ENCODE measurements around the gene PLCH2. TPM values are rescaled to one million over a fixed set of nuclear protein-coding genes. Genes with fewer than 3 reads are reported as not detected.
A peak's percentile ranks its signal among the peaks of the same experiment; 100 is the strongest.

Gene PLCH2
- total and polyA plus RNA-seq, 2 donors (not counting 1 experiment from before 2014, with no cell fraction given) = 20.0 to 34.9 TPM

DNA sequence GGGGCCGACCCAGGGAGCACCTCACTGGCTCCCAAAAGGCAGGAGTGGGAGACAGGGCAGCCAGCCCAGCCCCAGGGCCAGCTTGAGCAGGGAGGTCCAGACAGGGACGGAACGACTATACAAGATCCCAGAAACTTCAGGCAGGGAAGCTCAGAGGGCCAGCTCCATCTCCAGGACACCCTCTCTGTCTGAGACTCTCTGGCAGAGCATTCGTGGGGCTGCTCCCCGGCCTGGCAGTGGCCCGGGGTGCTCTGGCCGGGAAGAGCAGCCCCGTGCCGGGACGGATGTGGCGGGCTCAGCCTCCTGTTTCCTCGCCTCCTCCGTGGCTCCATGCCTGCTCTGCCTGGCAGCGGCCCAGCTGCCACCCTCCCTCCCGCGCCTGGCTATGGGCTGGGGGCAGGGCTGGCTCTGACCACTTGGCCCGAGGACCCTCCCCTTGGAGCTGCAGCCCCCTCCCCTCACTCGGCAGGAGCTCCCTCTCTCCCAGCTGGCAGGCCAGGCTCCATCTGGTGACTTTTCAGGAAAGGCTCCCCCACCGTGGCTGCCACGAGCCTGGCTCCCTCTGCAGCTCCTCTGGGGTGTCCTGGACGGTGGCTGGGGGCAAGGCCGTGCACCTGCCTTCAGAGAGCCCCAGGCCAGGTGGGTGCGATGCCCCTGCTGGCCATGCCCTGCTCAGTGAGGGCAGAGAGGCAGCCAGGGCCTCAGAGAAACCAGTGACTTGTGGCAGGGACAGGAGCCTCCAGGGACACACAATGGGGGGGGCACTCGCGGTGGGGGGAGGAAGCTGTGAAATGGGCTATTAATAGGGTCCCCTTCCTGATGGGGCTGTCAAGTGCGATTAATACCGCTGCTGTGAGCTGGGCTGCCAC lies 5.6 kb upstream of the PLCH2 start:
- ATAC-seq (ENCODE audit: low read depth) = no peak
- ChIA-PET POLR2A (no interaction called here), CTCF (no interaction called here)
- no peak overlapping the region for H3K4me3 ChIP-seq (ENCODE audit: control extremely low read depth in 1 of 5, extremely low read depth in 1 of 5, insufficient read depth in 1 of 5, low read depth in 2 of 5, low read length in 4 of 5)
- whole genome bisulfite sequencing (ENCODE audit: insufficient coverage) = 38% methylated on average over 27 of the region's 27 CpGs
- H3K79me2 ChIP-seq (ENCODE audit: control insufficient read depth, insufficient read depth, low read length) = no peaks in the 10 kb centered on the region
- peaks cover 17 to 18% of the 10 kb centered on the region in 2 donors for H3K4me1 ChIP-seq (ENCODE audit: control insufficient read depth in 2 of 2, insufficient read depth in 2 of 2, low read length in 2 of 2)
- Mint-ChIP-seq H3K27me3 (peaks cover 4% of the 10 kb centered on the region), H3K9me3 (ENCODE audit: insufficient read depth) (no peaks in the 10 kb centered on the region), H3K4me3 (no peak overlapping the region), H3K4me1 (peaks cover 11% of the 10 kb centered on the region), H3K27ac (no peak overlapping the region)
- DNase-seq = no peak
- H3K4me2 ChIP-seq (replicated peaks; ENCODE audit: low read depth, low read length, poor library complexity, severe bottlenecking) = peak overlapping the region; percentile 47
- H3K36me3 ChIP-seq (replicated peaks in 1 of 2; ENCODE audit: control extremely low read depth in 1 of 2, control insufficient read depth in 1 of 2, extremely low read depth in 1 of 2, insufficient read depth in 2 of 2, low read length in 1 of 2) = no peaks in the 10 kb centered on the region
- no peak overlapping the region for H3K27ac ChIP-seq (ENCODE audit: low read length in 2 of 2)
- no peak for TF ChIP-seq EZH2 (IDR thresholded peaks at IDR 0.05; ENCODE audit: borderline replicate concordance, insufficient read depth, low read depth, low read length, poor library complexity, severe bottlenecking)
- TF ChIP-seq, protein P1, sequence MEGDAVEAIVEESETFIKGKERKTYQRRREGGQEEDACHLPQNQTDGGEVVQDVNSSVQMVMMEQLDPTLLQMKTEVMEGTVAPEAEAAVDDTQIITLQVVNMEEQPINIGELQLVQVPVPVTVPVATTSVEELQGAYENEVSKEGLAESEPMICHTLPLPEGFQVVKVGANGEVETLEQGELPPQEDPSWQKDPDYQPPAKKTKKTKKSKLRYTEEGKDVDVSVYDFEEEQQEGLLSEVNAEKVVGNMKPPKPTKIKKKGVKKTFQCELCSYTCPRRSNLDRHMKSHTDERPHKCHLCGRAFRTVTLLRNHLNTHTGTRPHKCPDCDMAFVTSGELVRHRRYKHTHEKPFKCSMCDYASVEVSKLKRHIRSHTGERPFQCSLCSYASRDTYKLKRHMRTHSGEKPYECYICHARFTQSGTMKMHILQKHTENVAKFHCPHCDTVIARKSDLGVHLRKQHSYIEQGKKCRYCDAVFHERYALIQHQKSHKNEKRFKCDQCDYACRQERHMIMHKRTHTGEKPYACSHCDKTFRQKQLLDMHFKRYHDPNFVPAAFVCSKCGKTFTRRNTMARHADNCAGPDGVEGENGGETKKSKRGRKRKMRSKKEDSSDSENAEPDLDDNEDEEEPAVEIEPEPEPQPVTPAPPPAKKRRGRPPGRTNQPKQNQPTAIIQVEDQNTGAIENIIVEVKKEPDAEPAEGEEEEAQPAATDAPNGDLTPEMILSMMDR (IDR thresholded peaks at IDR 0.05) = no peak
- H3K9ac ChIP-seq (ENCODE audit: low read length) = no peak overlapping the region
- no peaks in the 10 kb centered on the region for H3K9me3 ChIP-seq (ENCODE audit: control extremely low read depth in 1 of 3, control insufficient read depth in 2 of 3, insufficient read depth in 1 of 3, low read length in 2 of 3)
- no peaks in the 10 kb centered on the region for H4K20me1 ChIP-seq (ENCODE audit: control insufficient read depth, insufficient read depth, low read length, poor library complexity, severe bottlenecking)
- peaks cover 0 to 25% (median 4%) of the 10 kb centered on the region in 4 experiments for H3K27me3 ChIP-seq (replicated peaks in 1 of 4; ENCODE audit: control extremely low read depth in 1 of 4, control insufficient read depth in 3 of 4, insufficient read depth in 4 of 4, low read length in 3 of 4)
- no peak overlapping the region for H2AFZ ChIP-seq (ENCODE audit: insufficient read depth, low read depth, low read length, poor library complexity, severe bottlenecking)
- intact Hi-C loops (cut with micrococcal nuclease) = no loop called here

DNA sequence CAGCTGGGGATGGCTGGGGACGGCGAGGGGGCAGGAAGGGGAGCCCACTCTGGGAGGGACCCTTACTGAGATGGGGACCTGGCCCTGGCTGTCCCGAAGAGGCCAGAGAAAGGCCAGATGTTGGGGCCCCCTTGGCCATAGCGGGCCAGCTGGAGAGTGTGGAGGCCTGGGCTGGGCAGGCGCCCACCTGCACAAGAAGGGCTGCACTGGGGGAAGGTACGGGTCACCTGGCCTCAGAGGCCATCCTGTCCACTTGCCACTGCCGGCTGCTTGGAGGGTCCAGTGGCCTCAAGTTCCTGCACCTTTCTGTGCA lies 5.0 kb upstream of the PLCH2 start:
- POLR2A ChIA-PET = no interaction called here

More for the DNA sequence above, 5.0 kb upstream of the PLCH2 start:
- DNase-seq (no peak), ATAC-seq (ENCODE audit: low read depth) (no peak)
- no peaks in the 10 kb centered on the region for H3K79me2 ChIP-seq (ENCODE audit: control insufficient read depth, insufficient read depth, low read length)
- H3K4me3 ChIP-seq (ENCODE audit: control extremely low read depth in 1 of 5, extremely low read depth in 1 of 5, insufficient read depth in 1 of 5, low read depth in 2 of 5, low read length in 4 of 5) = no peak overlapping the region
- CTCF ChIA-PET = no interaction called here
- Mint-ChIP-seq H3K27ac (no peak overlapping the region), H3K27me3 (peaks cover 4% of the 10 kb centered on the region), H3K9me3 (ENCODE audit: insufficient read depth) (no peaks in the 10 kb centered on the region), H3K4me3 (no peak overlapping the region), H3K4me1 (peaks cover 11% of the 10 kb centered on the region)
- peaks cover 0 to 19% (median 4%) of the 10 kb centered on the region in 4 experiments for H3K27me3 ChIP-seq (replicated peaks in 1 of 4; ENCODE audit: control extremely low read depth in 1 of 4, control insufficient read depth in 3 of 4, insufficient read depth in 4 of 4, low read length in 3 of 4)
- TF ChIP-seq, protein P1 (IDR thresholded peaks at IDR 0.05) = no peak
- no peak for TF ChIP-seq EZH2 (IDR thresholded peaks at IDR 0.05; ENCODE audit: borderline replicate concordance, insufficient read depth, low read depth, low read length, poor library complexity, severe bottlenecking)
- H2AFZ ChIP-seq (ENCODE audit: insufficient read depth, low read depth, low read length, poor library complexity, severe bottlenecking) = no peak overlapping the region
- intact Hi-C loops (cut with micrococcal nuclease) = no loop called here
- H3K36me3 ChIP-seq (replicated peaks in 1 of 2; ENCODE audit: control extremely low read depth in 1 of 2, control insufficient read depth in 1 of 2, extremely low read depth in 1 of 2, insufficient read depth in 2 of 2, low read length in 1 of 2) = no peaks in the 10 kb centered on the region
- H4K20me1 ChIP-seq (ENCODE audit: control insufficient read depth, insufficient read depth, low read length, poor library complexity, severe bottlenecking) = no peaks in the 10 kb centered on the region
- H3K4me2 ChIP-seq (replicated peaks; ENCODE audit: low read depth, low read length, poor library complexity, severe bottlenecking) = peak overlapping the region; percentile 47
- H3K27ac ChIP-seq (ENCODE audit: low read length in 2 of 2) = no peak overlapping the region
- H3K4me1 ChIP-seq (ENCODE audit: control insufficient read depth in 2 of 2, insufficient read depth in 2 of 2, low read length in 2 of 2) = peaks cover 16 to 17% of the 10 kb centered on the region in 2 donors
- no peak overlapping the region for H3K9ac ChIP-seq (ENCODE audit: low read length)
- 61% methylated on average over 7 of the region's 7 CpGs for WGBS (ENCODE audit: insufficient coverage)
- H3K9me3 ChIP-seq (ENCODE audit: control extremely low read depth in 1 of 3, control insufficient read depth in 2 of 3, insufficient read depth in 1 of 3, low read length in 2 of 3) = no peaks in the 10 kb centered on the region

Measured in B cell (primary cell).